ENCODE measurements around the gene MBD5. TPM values are rescaled to one million over a fixed set of nuclear protein-coding genes. Genes with fewer than 3 reads are reported as not detected.

MBD5 gene
- total RNA-seq, 1 donor from 2014 or later = 59.3 TPM

GRCh38 chr2:148529745-148530144 lies 508.9 kb downstream of the MBD5 start:
- Mint-ChIP-seq H3K4me3 (ENCODE audit: unreplicated experiment) (no peak overlapping the region), H3K27me3 (ENCODE audit: unreplicated experiment) (peaks cover 16% of the 10 kb centered on the region), H3K27ac (ENCODE audit: unreplicated experiment) (no peak overlapping the region), H3K4me1 (ENCODE audit: unreplicated experiment) (no peaks in the 10 kb centered on the region), H3K9me3 (ENCODE audit: unreplicated experiment) (no peaks in the 10 kb centered on the region), H3K36me3 (ENCODE audit: low read depth, unreplicated experiment) (peaks cover 3% of the 10 kb centered on the region)
- TF ChIP-seq CTCF (IDR thresholded peaks at IDR 0.05; ENCODE audit: unreplicated experiment) = no peak
- no peak for DNase-seq (ENCODE audit: low spot score)

- no peaks in the 10 kb centered on the region for H3K4me1 Mint-ChIP-seq (ENCODE audit: unreplicated experiment)
- H3K4me3 Mint-ChIP-seq (ENCODE audit: unreplicated experiment) = no peak overlapping the region
- H3K27ac Mint-ChIP-seq (ENCODE audit: unreplicated experiment) = no peak overlapping the region
- peaks cover 3% of the 10 kb centered on the region for H3K36me3 Mint-ChIP-seq (ENCODE audit: low read depth, unreplicated experiment)
- no peak for DNase-seq (ENCODE audit: low spot score)
- no peak for TF ChIP-seq CTCF (IDR thresholded peaks at IDR 0.05; ENCODE audit: unreplicated experiment)
- peaks cover 16% of the 10 kb centered on the region for H3K27me3 Mint-ChIP-seq (ENCODE audit: unreplicated experiment)
- no peaks in the 10 kb centered on the region for H3K9me3 Mint-ChIP-seq (ENCODE audit: unreplicated experiment)
Observed at GRCh38 chr2:148530350-148530749, 509.5 kb downstream of the MBD5 start.

- DNase-seq (ENCODE audit: low spot score) = no peak
- no peaks in the 10 kb centered on the region for H3K36me3 Mint-ChIP-seq (ENCODE audit: low read depth, unreplicated experiment)
- no peak overlapping the region for H3K27ac Mint-ChIP-seq (ENCODE audit: unreplicated experiment)
- H3K27me3 Mint-ChIP-seq (ENCODE audit: unreplicated experiment) = peaks cover 15% of the 10 kb centered on the region
- H3K9me3 Mint-ChIP-seq (ENCODE audit: unreplicated experiment) = no peaks in the 10 kb centered on the region
- no peaks in the 10 kb centered on the region for H3K4me1 Mint-ChIP-seq (ENCODE audit: unreplicated experiment)
- no peak for TF ChIP-seq CTCF (IDR thresholded peaks at IDR 0.05; ENCODE audit: unreplicated experiment)
- H3K4me3 Mint-ChIP-seq (ENCODE audit: unreplicated experiment) = no peak overlapping the region
Observed at GRCh38 chr2:148531235-148531634, 510.3 kb downstream of the MBD5 start.

- Mint-ChIP-seq H3K4me3 (ENCODE audit: unreplicated experiment) (no peak overlapping the region), H3K4me1 (ENCODE audit: unreplicated experiment) (no peaks in the 10 kb centered on the region), H3K36me3 (ENCODE audit: low read depth, unreplicated experiment) (no peaks in the 10 kb centered on the region), H3K9me3 (ENCODE audit: unreplicated experiment) (no peaks in the 10 kb centered on the region), H3K27ac (ENCODE audit: unreplicated experiment) (no peak overlapping the region), H3K27me3 (ENCODE audit: unreplicated experiment) (peaks cover 9% of the 10 kb centered on the region)
- no peak for TF ChIP-seq CTCF (IDR thresholded peaks at IDR 0.05; ENCODE audit: unreplicated experiment)
- no peak for DNase-seq (ENCODE audit: low spot score)
Observed at GRCh38 chr2:148531669-148532428, 511.0 kb downstream of the MBD5 start.

GRCh38 chr2:148533004-148533403 lies 512.1 kb downstream of the MBD5 start:
- H3K27me3 Mint-ChIP-seq (ENCODE audit: unreplicated experiment) = peaks cover 7% of the 10 kb centered on the region
- no peaks in the 10 kb centered on the region for H3K36me3 Mint-ChIP-seq (ENCODE audit: low read depth, unreplicated experiment)
- no peak for TF ChIP-seq CTCF (IDR thresholded peaks at IDR 0.05; ENCODE audit: unreplicated experiment)

More at GRCh38 chr2:148533004-148533403, 512.1 kb downstream of the MBD5 start:
- Mint-ChIP-seq H3K4me3 (ENCODE audit: unreplicated experiment) (no peak overlapping the region), H3K27ac (ENCODE audit: unreplicated experiment) (no peak overlapping the region), H3K4me1 (ENCODE audit: unreplicated experiment) (no peaks in the 10 kb centered on the region), H3K9me3 (ENCODE audit: unreplicated experiment) (no peaks in the 10 kb centered on the region)
- no peak for DNase-seq (ENCODE audit: low spot score)
